GM18868 (cell line): ENCODE measurements around the gene PRRC2A.

ENCODE experiments used
- ATAC-seq: cut with Tn5 transposase; IDR thresholded peaks from one replicate; pipeline ENCODE4 v1.9.1; 2021; ENCODE audit warnings: mild to moderate bottlenecking, moderate library complexity; ENCODE audit not compliant: unreplicated experiment

Gene PRRC2A

DNA sequence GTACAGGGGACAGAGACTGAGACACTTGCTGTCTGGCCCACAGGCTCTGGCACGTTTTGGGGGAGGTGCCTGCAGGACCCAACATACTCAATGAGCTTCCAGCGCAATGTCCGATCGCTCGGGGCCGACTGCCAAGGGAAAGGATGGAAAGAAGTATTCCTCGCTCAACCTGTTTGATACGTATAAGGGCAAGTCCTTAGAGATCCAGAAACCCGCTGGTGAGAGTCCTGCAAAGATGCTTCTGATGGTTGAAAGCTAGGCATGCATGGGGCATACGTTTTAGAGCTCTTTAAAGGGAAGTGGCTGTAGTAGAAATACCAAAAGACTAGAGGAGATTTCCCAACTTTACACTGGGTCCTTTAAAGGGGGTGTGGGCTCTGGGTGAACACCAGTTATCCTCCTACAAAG lies 2.2 kb downstream of the PRRC2A start:
- no peak for ATAC-seq

DNA sequence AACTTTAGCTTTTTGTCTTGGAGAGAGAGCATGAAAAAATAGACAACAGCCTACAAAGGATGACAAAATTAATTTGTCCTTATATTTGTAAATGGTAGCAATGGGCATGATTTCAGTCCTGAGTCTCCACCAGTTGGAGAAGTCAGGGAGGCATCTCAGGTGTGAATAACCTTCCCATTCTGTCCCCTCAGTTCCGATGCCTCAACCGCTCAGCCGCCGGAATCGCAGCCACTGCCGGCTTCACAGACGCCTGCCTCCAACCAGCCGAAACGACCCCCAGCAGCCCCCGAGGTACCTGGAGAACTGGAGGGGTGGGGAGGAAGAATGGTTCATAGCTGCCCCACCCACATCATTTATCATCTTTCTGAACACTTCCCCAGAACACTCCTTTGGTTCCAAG lies 3.6 kb downstream of the PRRC2A start:
- ATAC-seq, result no peak

DNA sequence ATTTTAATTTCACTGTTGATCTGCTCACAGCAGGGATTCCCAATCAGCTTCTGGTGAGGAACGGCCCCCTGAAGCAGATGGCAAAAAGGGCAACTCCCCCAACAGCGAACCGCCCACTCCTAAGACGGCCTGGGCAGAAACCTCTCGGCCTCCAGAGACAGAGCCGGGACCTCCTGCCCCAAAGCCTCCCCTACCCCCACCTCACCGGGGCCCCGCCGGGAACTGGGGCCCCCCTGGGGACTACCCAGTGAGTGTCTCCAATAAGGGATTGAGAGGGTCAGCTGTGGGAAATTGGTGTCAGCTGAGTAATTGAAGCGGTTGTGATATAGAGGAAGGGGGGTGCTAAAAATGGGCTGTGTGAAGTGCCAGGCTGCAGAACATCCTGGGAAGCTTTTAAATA lies 6.4 kb downstream of the PRRC2A start:
- ATAC-seq, result no peak

DNA sequence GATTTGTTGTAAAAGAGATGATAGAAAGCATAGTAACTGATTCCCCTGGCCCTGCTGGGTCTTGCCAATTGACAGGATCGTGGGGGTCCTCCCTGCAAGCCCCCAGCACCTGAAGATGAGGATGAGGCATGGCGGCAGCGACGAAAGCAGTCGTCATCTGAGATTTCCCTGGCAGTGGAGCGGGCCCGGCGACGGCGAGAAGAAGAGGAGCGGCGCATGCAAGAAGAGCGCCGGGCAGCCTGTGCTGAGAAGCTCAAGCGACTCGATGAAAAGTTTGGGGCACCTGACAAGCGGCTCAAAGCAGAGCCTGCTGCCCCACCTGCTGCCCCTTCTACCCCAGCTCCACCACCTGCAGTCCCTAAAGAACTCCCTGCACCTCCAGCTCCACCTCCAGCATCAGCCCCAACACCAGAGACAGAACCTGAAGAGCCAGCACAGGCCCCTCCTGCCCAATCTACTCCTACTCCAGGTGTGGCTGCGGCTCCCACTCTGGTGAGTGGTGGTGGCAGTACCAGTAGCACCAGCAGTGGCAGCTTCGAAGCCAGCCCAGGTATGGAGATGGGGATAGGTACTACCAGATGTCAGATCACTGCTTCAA lies 7.3 kb downstream of the PRRC2A start:
- no peak for ATAC-seq

DNA sequence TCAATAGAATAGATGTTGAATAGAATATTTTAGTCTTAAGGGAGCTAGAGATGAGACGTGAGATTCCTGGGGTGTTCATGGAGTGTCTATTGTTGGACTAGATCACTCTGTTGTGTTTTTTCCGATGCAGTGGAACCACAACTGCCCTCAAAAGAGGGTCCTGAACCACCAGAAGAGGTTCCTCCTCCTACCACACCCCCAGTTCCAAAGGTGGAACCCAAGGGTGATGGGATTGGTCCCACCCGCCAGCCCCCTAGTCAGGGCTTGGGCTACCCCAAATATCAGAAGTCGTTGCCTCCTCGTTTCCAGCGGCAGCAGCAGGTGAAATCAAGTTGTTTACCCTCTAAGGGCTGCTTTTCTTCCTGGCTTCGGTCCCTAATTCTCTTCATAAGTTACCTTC lies 8.5 kb downstream of the PRRC2A start:
- ATAC-seq, result no peak

DNA sequence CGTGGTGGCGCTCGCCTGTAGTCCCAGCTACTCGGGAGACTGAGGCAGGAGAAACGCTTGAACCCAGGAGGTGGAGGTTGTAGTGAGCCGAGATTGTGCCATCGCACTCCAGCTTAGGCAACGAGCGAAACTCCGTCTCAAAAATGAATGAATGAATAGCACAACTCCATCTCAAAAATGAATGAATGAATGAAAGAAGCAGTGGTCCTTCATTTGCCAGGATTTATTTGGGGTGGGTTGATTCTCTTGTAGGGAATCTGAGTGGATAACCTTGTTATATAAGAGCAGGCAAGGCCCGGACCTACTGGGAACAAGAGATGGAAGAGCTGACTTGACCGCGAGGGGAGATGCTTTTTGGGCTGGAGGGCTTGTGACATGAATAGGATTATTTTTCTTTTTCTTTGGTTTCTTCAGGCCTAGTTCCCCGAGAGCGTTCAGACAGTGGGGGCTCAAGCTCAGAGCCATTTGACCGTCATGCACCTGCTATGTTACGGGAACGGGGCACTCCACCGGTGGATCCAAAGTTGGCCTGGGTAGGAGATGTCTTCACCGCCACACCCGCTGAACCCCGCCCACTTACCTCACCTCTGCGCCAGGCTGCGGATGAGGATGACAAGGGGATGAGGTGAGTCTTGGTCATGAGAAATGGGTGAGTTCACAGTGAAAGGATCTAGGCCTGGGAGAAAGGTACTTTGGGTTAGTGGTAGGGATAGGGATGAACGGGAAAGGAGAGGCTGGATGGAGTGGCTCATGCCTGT lies 9.8 kb downstream of the PRRC2A start:
- ATAC-seq, result no peak

DNA sequence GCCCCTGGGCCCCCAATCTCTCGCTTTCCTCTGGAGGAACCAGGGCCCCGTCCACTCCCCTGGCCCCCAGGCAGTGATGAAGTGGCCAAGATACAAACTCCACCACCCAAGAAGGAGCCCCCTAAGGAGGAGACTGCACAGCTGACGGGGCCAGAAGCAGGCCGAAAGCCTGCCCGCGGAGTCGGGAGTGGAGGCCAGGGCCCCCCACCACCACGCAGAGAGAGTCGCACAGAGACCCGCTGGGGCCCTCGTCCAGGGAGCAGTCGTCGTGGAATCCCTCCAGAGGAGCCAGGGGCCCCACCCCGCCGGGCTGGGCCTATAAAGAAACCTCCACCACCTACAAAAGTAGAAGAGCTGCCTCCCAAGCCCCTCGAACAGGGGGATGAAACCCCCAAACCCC lies 10.7 kb downstream of the PRRC2A start:
- no peak for ATAC-seq

DNA sequence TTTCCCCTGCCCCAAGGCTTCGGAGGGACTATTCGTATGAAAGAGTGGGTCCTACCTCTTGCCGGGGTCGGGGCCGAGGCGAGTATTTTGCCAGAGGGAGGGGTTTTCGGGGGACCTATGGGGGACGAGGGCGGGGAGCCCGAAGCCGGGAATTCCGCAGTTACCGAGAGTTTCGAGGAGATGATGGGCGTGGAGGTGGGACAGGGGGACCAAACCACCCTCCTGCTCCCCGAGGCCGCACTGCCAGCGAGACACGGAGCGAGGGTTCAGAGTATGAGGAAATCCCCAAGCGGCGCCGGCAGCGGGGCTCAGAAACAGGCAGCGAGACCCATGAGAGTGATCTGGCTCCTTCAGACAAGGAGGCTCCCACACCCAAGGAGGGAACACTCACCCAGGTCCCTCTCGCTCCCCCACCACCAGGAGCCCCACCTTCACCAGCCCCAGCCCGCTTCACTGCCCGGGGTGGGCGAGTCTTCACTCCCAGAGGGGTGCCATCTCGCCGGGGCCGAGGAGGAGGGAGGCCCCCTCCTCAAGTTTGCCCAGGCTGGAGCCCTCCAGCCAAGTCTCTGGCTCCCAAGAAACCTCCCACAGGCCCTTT lies 11.3 kb downstream of the PRRC2A start:
- no peak for ATAC-seq

DNA sequence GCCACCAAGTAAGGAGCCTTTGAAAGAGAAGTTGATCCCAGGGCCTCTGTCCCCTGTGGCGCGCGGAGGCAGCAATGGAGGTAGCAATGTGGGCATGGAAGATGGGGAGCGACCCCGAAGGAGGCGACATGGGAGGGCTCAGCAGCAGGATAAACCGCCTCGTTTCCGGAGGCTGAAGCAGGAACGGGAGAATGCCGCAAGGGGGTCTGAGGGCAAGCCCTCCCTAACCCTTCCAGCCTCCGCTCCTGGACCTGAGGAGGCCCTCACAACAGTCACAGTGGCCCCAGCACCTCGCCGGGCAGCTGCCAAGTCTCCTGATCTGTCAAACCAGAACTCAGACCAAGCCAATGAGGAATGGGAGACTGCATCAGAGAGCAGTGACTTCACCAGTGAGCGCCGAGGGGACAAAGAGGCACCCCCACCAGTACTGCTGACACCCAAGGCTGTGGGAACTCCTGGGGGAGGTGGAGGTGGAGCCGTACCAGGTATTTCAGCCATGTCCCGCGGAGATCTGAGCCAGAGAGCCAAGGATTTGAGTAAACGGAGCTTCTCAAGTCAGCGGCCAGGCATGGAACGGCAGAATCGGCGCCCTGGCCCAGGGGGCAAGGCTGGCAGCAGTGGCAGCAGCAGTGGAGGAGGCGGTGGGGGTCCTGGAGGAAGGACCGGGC lies 11.9 kb downstream of the PRRC2A start:
- ATAC-seq, result no peak

DNA sequence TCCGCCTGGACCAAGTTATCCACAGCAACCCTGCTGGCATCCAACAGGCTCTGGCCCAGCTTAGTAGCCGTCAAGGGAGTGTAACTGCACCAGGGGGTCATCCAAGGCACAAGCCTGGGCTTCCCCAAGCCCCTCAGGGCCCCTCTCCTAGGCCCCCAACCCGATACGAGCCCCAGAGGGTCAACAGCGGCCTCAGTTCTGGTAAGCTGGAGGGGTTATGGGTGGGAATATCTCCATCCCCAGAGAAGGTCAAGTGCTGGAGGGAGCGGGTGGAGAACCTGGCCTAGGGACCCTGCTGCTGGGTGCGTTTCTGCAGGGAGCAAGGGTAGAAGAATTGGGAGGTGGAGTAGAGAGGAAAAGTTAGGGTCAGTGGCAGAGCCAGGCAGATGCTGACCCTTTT lies 12.9 kb downstream of the PRRC2A start:
- ATAC-seq, result no peak

DNA sequence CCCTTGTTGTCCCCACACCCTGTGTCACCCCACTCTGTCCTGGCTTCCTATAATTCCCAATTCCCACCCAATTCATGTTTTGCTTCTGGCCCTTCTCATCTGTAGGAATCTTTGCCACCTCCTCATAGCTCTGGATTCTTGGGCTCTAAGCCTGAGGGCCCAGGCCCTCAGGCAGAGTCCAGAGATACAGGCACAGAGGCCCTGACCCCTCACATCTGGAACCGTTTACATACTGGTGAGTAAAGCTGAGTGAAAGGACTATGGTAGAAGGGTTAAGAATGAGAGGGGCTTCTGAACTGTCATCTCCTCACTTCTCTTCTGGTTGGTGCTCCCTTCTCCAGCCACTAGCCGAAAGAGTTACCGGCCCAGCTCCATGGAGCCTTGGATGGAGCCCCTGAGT lies 13.6 kb downstream of the PRRC2A start:
- ATAC-seq, result no peak

DNA sequence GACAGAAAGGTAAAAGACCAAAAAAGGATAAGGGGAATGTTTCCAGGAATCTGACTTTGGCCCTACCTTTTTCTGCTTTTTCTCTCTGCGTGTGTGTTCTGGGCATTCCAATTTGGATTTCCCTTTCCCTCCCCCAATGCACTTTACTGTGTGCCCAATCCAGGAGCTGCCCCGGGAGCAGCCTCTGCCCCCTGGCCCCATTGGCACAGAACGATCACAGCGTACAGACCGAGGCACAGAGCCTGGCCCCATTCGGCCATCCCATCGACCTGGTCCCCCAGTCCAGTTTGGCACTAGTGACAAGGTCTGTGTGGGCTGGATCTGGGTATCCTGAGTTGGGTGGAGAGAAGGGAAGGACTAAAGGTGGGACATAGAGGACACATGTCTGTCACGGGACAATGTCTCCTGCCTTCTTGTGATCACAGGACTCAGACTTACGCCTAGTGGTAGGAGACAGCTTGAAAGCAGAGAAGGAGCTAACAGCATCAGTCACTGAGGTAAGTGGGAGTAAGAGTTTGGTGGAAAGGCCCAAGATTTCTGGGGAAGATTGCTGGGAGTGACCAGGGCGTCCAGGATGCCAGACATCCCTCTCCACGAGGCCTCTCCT lies 14.6 kb downstream of the PRRC2A start:
- no peak for ATAC-seq

DNA sequence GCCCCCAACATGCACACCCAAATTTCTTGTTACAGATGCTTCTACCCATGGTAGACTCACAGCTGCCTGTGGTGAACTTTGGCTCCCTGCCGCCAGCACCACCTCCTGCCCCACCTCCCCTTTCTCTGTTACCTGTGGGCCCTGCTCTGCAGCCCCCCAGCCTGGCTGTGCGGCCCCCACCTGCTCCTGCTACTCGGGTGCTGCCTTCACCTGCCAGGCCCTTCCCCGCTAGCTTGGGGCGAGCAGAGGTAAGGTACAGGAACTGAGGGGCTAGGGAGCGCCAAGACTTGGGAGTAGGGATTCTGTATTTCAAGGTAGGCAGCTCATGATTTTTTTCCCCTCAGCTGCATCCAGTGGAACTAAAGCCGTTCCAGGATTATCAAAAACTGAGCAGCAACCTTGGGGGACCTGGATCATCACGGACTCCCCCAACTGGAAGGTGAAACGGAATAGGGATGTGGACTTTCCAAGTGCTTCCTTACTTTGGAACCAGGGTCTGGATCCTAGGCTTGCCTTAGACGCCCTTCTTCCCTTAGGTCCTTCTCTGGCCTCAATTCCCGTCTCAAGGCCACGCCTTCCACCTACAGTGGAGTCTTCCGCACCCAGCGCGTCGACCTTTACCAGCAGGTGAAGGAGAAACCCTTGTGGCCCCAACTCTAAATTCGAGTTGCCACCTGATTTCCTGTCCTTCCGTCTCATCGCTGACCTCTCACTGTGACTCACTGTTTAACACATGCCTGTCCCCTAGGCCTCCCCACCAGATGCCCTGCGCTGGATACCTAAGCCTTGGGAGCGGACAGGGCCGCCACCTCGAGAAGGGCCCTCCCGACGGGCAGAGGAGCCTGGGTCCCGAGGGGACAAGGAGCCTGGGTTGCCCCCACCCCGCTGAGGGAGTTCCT lies 16.4 kb downstream of the PRRC2A start:
- ATAC-seq, result no peak

DNA sequence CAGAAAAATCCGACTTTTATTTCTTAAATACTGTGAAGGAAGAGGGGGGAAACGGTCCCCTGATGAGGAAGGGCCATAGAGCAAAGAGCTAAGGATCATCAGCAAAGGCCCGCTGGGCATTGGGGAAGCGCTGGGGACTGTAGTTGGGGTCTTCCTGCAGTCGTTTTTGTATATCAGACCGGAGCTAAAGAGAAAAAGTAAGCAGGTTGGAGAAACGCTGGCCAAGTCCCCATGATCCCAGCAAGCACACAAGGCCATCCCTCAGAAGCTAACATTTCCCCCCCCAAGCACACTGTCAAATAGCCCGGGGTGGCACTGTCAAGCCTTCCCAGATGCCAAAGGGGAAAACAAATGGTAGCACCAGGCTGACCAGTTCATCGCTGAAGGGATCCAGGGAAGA lies 18.5 kb downstream of the PRRC2A start:
- no peak for ATAC-seq

DNA sequence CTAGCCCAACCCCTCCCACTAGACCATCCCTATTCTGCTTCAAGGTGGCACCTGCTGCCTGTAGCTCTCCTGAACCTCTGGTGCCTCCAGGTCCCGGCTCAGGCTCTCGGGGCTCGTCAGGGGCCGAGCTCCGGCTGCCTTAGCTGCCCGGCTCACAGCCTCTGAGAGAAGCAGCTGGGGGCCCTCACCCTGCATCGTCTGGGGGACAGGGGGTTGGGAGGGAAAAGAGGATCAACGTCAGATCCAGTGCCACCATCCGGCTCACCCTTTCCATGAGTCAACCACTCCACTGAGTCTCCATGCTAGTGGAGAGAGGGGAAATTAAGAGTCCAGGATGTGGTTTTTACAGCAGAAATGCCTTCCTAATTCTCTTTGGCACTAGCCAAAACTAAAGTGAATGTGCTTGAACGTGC lies 18.9 kb downstream of the PRRC2A start:
- no peak for ATAC-seq

DNA sequence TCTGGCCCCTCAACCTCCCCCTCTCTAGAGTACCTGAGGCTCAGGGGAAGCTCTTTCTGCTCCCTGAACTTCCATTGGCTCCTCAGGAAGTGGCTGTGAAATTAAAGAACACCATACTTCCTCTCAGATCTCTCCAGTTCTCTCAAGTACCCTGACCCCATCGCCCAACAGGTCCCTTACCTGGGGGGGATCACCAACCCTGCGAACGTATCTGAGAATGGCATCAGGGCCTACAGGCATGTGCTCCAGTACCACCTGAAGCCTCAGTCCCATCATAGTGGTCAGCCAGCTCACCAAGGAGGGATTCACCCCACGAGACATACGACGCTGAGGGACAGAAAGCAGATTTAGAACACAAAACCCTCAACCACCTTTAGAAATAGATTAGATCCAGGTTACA lies 20.1 kb downstream of the PRRC2A start:
- ATAC-seq, result no peak

DNA sequence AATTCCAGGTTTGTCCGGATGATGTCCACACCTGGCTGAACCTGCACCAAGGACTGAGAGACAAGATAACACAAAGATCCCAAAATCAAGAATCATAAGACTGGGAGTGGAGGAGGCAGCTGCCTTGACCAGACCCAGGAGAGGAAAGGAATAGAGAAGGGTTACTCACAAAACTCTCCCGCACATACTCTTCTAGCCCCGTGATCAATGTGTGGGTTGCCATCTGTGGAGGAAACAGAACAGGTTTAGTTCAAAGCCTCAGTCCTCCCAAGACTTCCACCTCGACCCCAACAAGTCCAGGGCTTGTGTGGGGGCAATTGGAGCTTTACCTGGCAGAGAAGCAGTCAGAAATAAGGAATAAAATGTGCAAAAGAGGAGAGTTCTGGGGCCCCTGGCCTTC lies 20.9 kb downstream of the PRRC2A start:
- no peak for ATAC-seq

DNA sequence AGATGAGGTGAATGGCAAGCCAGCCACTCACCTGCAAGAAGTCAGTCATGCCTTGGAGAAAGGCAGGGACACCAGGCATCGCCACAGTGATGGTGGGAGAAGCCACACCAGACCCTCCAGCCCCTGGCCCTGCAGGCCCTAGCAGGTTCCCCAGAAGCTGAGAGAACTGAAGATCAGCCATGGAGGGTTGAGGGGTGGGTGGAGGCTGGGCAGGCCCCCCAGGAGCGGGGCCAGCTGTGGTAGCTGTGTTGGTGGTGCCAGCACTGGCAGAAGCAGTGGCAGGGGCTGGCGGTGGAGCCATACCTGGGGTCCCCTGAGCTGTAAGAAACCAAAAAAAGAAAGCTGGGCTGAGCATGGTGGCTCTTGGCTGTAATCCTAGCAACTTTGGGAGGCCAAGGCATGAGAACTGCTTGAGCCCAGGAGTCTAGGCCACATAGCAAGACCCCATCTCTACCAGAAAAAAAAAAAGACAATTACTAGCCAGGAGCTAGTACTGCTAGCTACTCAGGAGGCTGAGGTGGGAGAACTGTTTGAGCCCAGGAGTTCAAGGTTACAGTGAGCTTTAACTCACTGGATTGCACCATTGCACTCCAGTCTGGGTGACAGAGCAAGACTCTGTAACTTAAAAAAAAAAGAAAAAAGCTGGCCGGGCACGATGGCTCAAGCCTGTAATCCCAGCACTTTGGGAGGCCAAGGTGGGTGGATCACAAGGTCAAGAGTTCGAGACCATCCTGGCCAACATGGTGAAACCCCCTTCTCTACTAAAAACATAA lies 22.5 kb downstream of the PRRC2A start:
- ATAC-seq, result no peak

DNA sequence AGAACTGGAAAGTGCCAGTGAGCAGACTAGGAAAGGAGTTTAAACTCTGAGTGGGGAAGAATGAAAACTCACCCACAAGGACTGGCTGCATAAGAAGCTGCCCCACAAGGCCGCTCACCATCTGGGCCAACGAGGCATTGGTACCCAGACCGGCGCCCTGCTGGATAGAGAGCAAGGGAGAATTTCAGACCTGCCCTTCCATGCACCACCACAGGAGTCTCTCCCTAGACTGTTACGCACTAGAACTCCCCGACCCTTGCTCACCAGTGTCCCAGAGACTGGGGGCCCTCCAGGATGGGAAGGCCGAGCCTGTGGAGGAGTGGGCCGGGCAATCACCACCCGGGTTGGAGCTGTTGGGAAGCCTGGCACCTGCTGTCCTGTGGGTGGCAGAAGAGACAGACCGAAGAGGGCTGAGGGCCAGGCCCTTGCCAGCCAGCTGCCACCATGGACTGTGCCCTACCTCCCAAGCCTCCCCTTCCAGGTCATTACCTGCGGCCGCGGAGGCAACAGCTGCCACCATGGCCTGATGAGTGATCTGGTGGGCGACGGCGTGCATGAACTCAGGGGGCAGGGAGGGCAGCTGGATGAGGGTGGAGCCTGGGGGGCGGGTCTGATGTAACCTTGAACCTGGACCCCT lies 23.4 kb downstream of the PRRC2A start:
- ATAC-seq, result no peak
